Measurements from ENCODE around the gene GRM6. TPM values are rescaled to one million over a fixed set of nuclear protein-coding genes. Genes with fewer than 3 reads are reported as not detected.

GRM6 gene
- total RNA-seq, 1 donor from 2014 or later = not detected

DNA sequence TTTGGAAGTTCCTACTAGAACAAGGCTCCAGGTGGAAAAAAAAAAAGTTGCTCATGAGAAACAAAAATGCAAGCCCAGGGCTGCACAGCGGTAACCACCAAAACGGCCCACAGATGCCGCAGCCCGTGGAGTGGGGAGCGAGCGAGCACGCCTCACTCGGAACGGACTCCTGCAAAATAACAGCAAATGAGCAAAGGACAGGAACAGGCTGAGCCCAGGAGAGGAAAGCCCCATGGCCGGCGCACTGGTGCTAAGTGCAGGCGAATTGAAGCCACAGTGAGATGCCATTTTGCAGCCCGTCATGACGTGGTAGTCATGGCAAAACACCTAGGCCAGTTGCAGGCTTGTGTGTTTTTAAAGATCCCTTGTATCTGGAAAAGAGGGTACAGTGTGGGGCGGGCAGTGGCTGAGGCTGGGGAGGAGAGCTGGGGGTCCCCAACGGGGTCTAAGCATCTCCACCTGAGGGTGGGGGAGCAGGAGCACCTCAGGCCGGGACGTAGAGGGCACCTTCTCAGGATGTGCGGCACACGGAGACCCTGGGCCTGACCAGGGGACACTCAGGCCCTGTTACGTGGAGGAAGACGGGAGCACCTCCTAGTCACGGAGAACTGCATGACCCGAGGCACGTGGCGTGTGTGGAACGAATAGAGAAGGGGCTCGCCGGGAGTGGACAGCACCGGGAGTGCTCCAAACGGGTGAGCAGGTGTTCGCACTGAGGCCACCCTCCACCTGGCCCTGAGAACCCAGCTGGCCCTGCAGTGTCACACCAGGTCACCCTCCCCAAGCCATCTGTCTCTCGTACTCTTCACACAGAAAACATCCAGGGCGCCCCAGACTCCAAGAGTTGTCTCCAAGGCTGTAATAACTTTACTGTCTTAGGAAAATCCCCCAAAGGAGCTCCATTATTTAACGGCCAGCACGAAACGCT, 10.7 kb downstream of the GRM6 start:
- DNase-seq (ENCODE audit: low spot score) (no peak), ATAC-seq (no peak)

- ATAC-seq (no peak), DNase-seq (ENCODE audit: low spot score) (no peak)
These were observed 11.4 kb downstream of the GRM6 start for GRCh38 chr5:178983728-178984127.

DNA sequence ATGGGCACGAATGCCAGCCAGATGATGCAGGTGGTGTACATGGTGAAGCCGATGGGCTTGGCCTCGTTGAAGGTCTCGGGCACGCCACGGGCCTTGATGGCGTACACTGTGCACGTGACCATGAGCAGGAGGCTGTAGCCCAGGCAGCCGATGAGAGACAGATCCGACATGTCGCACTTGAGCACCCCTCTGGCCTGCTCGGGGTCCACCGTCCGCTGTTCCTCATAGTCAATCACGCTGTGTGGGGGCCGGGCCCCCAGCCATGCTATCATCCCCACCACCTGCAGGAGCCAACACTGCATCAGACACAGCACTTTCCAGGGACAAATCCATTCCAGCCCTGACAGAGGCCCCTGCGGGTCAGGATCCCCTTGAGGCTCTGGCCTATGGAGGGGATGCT, 12.2 kb downstream of the GRM6 start:
- no peak for DNase-seq (ENCODE audit: low spot score)
- ATAC-seq = no peak

DNA sequence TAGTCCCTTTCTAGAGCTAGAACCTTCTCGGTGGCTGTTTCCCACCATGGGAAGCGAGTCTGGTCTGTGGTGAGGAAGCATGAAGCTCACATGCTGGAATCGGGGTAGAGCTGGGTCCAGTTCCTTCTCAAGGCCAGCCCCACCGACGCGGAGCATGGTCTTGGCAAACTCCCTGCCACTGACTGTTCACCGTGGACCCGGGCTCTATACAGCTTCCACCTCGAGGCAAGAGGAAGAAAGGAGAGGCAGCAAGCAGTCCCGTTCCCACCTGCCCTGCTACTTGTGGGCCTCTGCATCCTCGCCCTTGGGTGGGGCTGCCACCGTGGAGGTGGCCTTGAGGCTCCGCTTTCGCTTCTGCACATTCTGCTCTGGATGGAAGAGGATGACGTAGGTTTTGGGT, 13.7 kb downstream of the GRM6 start:
- ATAC-seq (no peak), DNase-seq (ENCODE audit: low spot score) (no peak)

DNA sequence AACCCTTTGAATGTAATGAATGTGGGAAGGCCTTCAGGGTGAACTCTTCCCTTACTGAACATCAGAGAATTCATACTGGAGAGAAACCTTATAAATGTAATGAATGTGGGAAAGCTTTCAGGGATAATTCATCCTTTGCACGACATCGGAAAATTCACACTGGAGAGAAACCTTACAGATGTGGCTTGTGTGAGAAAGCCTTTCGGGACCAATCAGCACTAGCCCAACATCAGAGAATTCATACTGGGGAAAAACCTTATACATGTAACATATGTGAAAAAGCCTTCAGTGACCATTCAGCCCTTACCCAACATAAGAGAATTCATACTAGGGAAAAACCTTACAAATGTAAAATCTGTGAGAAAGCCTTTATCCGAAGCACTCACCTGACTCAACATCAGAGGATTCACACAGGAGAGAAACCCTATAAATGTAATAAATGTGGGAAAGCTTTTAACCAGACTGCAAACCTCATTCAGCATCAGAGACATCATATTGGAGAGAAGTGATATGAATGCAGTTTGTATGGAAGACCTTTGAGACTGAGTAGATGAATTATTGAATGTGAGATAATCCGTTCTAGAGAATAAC, 29.6 kb downstream of the GRM6 start:
- no peak for DNase-seq (ENCODE audit: low spot score)
- no peak for ATAC-seq

GRCh38 chr5:178941361-178941760, 53.8 kb downstream of the GRM6 start:
- ATAC-seq (no peak), DNase-seq (ENCODE audit: low spot score) (no peak)

- peak; percentile 66 for DNase-seq (ENCODE audit: low spot score)
- ATAC-seq = peak; percentile 87
These were observed 54.4 kb downstream of the GRM6 start, which contains the start of gene ZNF454 for GRCh38 chr5:178940569-178941360. ZNF454 (plus strand) TSS chr5:178941198; CDS start chr5:178942792, 1,594 bp downstream.

- no peak for DNase-seq (ENCODE audit: low spot score)
- ATAC-seq = no peak
These were observed 63.0 kb downstream of the GRM6 start for GRCh38 chr5:178931846-178932760.

Other genes starting within 250 kb of the GRM6 start
- 4.6 TPM for gene ZNF354B, start 135.4 kb downstream of the GRM6 start, total RNA-seq
- 0.63 TPM for gene ZFP2, start 99.4 kb downstream of the GRM6 start, total RNA-seq
- gene ZNF454, start 54.1 kb downstream of the GRM6 start, total RNA-seq = 0.18 TPM
- gene ZNF879, start 28.5 kb upstream of the GRM6 start, total RNA-seq = 0.98 TPM
- gene ZNF354C, start 65.1 kb upstream of the GRM6 start, total RNA-seq = 1.3 TPM